Stimulated activated CD4-positive, alpha-beta T cell treated with anti-CD3 and anti-CD28 coated beads, TNF-alpha, amount 100 ng/mL, for 4 hours (primary cell): Measurements from ENCODE around the gene SPOUT1.
"Not testable (repeated sequence)": the region's sequence is repeated elsewhere in the genome, so short reads cannot be mapped to it uniquely, and the experiment has no call there.

ENCODE experiments used
- DNase-seq, 3 experiments: peaks; one replicate each; pipeline ENCODE4 v3.0.0-alpha.2; 2020; ENCODE audit warnings: low read depth in 3 of 3

Gene SPOUT1

GRCh38 chr9:128809831-128810230, 19.8 kb downstream of the SPOUT1 start:
- no peak for DNase-seq

GRCh38 chr9:128809036-128809599, 20.5 kb downstream of the SPOUT1 start:
- DNase-seq, result no peak

GRCh38 chr9:128808543-128808942, 21.1 kb downstream of the SPOUT1 start:
- DNase-seq, result no peak

GRCh38 chr9:128807827-128808226, 21.8 kb downstream of the SPOUT1 start:
- DNase-seq, result no peak

- DNase-seq, result no peak
Measured at GRCh38 chr9:128805661-128806060, 23.9 kb downstream of the SPOUT1 start.

DNA sequence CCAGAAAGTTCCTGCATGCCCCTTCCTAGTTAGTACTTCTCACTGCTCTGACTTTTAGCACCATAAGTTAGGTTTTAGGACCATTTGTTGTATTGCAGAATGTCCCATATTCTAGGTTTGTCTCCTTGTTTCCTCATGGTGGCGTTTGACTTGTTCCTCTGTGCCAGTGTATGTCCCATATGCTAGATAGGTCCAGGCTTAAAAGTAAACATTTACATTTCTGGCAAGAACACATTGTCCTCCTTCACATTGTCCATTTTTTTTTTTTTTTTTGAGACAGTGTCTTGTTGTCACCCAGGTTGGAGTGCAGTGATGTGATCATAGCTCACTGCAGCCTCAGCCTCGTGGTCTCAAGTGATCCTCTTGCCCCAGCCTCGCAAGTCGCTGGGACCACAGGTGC, 27.1 kb downstream of the SPOUT1 start:
- no peak for DNase-seq

DNA sequence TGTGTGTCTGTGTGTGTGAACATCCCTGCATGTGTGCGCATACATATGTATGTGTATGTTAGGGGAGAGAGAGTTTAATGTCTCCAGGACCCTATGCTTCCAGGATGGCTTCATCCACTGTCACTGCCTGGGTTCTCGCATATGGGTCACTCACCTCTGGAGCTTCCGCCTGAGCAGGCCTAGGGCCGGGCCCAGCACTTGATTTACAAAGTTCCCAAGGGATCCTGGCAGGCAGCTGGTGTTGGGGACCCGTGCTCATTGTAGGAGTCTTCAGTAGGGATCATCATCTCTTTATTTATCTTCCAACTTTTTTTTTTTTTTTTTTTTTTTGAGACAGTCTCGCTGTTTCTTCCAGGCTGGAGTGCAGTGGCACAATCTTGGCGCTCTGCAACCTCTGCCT, 29.5 kb downstream of the SPOUT1 start:
- no peak for DNase-seq

GRCh38 chr9:128798896-128799295, 30.7 kb downstream of the SPOUT1 start:
- DNase-seq, result no peak

- DNase-seq, result not testable (repeated sequence)
Measured at GRCh38 chr9:128794961-128795360, 34.6 kb downstream of the SPOUT1 start.

DNA sequence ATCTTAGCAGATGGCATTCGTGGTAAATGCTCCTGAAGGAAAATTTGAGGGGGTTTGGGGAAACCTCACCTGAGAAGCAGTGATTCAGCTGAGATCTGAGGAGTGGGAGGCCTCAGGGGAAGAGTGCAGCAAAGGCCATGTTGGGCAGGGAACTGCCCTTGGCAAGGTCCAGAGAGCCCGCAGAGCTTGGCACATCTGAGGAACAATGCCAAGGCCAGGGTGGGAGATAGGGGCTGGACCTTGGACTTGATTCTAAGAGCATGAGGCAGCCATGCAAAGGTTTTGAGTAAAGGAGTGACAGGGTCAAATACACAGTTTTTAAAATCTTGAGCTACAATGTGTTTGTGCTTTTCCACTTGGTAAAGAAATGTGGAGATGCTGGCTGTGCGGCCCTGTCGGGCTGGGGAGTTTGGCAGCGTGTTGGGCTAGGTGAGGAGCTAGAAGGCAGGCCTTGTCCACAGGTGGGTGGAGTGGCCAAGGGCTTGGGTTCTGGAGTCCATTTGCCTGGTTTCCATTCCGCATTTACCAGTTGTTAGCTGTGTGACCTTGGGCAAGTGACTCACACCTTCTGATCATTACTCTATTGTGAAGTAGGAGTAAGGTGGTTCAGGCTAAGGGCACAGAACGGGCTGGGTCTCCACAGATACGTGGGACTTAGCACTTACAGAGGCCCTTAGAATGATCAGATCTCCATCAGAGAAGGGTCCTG, 36.5 kb downstream of the SPOUT1 start:
- DNase-seq, result no peak

- no peak for DNase-seq
Measured at GRCh38 chr9:128792134-128792533, 37.5 kb downstream of the SPOUT1 start.

DNA sequence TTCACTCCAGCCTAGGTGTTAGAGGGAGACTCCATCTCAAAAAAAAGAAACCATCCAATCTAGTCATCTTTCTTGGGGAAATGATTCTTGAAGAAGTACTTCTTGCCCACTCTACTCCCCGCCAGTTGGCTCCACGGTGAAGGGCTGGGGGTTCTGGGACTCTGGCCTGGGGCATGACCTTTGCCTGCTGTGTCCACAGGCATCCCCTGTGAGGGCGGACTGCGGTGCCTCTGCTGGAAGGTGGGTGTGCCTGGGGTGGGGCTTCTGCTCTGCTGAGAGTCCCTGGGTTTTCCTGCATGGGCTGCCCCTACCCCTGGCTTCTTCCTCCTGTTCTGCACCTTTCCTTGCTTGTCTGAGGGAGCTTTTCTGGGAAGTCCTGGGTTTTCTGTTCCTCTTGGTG, 39.1 kb downstream of the SPOUT1 start:
- DNase-seq, result no peak

GRCh38 chr9:128788445-128788844, 41.1 kb downstream of the SPOUT1 start:
- DNase-seq, result no peak

GRCh38 chr9:128787659-128788058, 41.9 kb downstream of the SPOUT1 start:
- no peak for DNase-seq

GRCh38 chr9:128786681-128787601, 42.7 kb downstream of the SPOUT1 start, which contains the start of gene TBC1D13:
Gene TBC1D13, plus strand, starts transcription at chr9:128787253. Its CDS starts 101 bp downstream, at chr9:128787354.
- peak; percentile 81 to 85 (median 82) for DNase-seq

DNA sequence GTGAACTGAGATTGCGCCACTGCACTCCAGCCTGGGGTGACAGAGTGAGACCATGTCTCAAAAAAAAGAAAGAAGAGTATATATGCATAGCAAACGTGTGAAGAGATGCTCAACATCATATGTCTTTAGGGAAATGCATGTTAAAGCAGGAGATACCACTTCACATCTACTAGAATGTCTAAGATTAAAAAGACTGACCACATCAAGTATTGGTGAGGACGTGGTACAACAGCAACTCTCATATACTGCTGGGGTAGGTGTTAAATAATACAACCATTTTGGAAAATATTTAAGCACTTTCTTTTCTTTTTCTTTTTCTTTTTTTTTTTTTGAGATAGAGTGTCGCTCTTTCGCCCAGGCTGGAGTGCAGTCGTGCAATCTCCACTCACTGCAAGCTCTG, 44.2 kb downstream of the SPOUT1 start:
- DNase-seq, result no peak

DNA sequence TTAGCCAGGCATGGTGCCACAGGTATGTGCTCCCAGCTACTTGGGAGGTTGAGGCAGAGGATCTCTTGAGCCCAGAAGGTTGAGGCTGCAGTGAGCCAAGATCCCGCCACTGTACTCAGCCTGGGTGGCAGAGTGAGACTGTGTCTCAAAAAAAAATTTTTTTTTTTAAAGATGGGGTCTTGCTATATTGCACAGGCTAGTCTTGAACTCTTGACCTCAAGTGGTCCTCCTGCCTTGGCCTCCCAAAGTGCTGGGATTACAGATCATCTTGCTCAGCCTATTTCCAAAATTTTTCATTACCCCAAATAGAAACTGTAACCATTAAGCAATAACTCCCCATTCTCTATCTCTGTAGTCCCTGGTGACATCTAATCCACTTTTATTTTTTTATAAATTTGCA, 46.9 kb downstream of the SPOUT1 start:
- DNase-seq, result no peak

- DNase-seq, result no peak
Measured at GRCh38 chr9:128781187-128782070, 48.2 kb downstream of the SPOUT1 start.

DNA sequence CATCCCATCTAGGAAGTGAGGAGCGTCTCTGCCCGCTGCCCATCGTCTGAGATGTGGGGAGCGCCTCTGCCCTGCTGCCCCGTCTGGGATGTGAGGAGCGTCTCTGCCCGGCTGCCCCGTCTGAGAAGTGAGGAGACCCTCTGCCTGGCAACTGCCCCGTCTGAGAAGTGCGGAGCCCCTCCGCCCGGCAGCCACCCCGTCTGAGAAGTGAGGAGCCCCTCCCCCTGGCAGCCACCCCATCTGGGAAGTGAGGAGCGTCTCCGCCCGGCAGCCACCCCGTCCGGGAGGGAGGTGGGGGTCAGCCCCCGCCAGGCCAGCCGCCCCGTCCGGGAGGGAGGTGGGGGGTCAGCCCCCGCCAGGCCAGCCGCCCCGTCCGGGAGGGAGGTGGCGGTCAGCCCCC, 49.5 kb downstream of the SPOUT1 start:
- DNase-seq, result not testable (repeated sequence)

GRCh38 chr9:128774804-128775203, 54.8 kb downstream of the SPOUT1 start:
- no peak for DNase-seq

GRCh38 chr9:128773049-128773448, 56.5 kb downstream of the SPOUT1 start:
- DNase-seq, result no peak
